Right lung (tissue), 5 donors: ENCODE data around the gene RPL36. TPM values are rescaled to one million over a fixed set of nuclear protein-coding genes. Genes with fewer than 3 reads are reported as not detected.
A peak's percentile ranks its signal among the peaks of the same experiment; 100 is the strongest.
"Not testable (repeated sequence)": the region's sequence is repeated elsewhere in the genome, so short reads cannot be mapped to it uniquely, and the experiment has no call there.

ENCODE experiments used
- DNase-seq, 2 donors: peaks; one replicate each; pipeline ENCODE4 v3.0.0-alpha.2; 2013
- polyA plus RNA-seq, 5 donors: library from polyadenylated mRNA; unstranded; fragments of 120-200 nt; gene quantifications; one replicate each; pipeline versions ENCODE4 v1.2.1 to v1.2.3, GENCODE V29; 2013; ENCODE audit warnings: inconsistent platforms in 1 of 5, low replicate concordance in 1 of 5; ENCODE audit not compliant: insufficient read length in 5 of 5, insufficient read depth in 1 of 5

RPL36 gene
- polyA plus RNA-seq, 5 donors, result 697 to 1,241 (median 771) TPM

DNA sequence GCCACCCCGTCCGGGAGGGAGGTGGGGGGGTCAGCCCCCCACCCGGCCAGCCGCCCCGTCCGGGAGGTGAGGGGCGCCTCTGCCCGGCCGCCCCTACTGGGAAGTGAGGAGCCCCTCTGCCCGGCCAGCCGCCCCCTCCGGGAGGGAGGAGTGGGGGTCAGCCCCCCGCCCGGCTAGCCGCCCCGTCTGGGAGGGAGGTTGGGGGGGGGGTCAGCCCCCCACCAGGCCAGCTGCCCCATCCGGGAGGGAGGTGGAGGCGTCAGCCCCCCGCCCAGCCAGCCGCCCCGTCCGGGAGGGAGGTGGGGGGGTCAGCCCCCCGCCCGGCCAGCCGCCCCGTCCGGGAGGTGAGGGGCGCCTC lies 11.9 kb downstream of the RPL36 start:
- not testable (repeated sequence) for DNase-seq

GRCh38 chr19:5703819-5704818 lies 14.0 kb downstream of the RPL36 start:
- DNase-seq, result no peak

GRCh38 chr19:5705552-5705951 lies 15.5 kb downstream of the RPL36 start:
- DNase-seq, result no peak

DNA sequence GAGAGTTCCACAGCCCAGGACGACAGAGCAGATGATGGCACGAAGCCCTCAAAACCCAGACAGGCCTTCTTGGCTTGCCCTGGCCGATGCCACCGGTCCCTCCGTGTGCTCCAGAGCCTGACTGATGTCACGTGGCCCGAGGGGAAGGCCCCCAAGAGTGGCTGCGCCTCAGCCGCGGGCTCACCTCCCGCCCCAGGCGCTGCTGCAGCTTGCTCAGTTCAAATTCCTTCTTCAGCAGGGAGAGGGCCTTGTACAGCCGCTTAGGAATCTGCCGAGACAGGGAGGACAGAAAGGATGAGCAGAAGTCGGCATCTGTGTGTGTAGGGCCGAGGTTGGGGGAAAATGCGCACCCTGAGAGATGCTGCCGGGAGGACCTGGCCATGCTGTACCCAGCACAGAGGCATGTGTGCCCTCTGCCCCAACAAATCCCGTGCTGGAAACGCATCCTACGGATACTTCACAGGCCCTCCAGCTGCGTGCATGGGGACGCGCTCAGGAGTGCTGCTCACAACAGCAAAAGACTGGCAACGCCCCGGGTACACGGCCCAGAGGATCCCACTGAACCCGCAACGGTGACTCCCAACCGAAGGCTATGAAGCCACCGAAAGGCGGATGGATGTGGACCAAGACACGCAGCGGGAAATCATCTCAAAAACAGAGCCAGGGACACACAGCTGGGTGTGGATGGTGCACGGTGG lies 16.9 kb downstream of the RPL36 start:
- DNase-seq, result no peak

DNA sequence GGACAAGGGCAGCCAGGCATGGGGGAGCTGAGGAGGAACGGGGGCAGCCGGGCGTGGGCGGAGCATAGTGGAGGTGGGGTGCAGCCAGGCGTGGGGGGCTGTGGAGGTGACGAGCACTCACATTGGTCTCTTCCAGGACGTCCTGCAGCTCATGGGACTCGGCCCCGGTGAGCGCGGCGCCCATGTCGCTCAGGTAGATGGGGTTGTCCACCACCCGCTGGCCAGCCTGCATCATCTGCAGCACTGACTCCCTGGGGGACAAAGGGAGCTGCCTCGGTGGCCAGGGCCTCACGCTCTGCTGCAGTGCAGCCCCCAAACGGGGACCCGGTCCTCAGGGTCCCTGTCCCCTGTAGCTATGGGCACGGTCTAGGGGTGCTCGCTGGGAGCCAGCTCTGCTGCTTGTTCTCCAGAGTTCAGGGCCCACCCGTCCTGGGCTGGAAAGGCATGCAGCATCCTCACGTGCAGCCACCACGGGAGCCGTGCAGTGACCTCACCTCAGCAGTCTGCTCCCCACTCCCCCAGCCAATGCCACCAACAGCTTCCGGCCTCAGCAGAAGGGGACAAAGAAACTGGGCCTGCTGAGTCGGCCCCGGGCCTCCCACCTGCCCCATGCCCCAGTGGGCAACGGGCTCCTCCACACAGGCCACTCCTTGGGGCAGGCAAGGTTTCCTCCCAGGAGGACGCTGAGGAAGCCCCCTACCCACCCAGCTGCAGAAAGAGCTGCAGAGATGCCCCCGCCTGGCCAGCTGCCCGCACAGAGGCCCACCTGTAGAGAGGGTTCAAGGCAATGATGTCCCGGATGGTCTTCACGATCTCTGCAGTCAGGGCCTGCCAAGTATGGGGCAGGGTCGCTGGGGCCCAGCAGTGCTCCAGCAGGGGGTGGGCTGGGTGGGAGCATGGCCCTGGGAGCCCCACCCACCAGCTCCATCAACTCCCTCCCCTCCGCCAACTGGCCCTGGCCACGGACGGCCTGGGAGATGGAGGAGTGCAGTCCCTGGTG lies 17.8 kb downstream of the RPL36 start:
- no peak for DNase-seq

GRCh38 chr19:5711025-5711424 lies 20.9 kb downstream of the RPL36 start:
- no peak for DNase-seq

DNA sequence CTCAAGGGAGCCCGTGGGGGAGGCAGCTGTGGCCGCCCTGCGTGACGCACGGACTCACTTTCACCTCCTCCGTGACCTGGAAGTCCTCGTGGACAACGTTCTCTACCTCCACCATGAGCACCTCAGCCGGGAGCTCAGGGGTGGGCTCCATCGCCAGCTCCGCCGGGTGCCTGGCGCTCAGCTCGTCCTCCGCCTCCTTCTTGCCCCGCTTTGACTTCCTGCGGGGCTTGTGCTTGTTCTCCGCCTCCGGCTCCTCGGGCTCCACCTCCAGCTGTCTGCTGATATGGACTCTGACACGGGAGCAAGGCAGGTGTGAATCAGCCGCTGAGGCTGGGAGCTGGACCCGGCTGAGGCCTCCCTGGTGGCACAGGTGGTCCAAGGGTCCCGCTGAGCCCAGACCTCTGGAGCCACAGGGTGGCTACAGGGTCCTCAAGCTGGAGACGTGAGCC lies 21.6 kb downstream of the RPL36 start:
- DNase-seq, result no peak

DNA sequence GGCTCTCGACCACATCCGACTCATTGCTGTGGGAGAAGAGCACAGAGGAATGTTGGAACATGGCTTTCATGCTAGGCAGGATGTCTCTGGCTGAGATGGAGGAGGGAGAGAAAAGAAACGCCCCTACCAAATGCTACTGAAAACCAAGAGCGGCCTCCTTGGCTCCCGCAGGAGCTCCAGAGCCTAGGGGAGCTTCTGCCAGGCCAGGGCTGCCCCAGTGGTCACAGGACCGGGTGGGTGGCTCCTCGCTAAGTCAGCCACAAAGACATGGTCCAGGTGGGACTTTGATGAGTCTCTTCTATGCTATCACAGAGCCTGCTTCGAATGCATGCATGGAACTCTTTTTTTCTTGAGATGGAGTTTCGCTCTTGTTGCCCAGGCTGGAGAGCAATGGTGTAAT lies 23.1 kb downstream of the RPL36 start:
- DNase-seq, result no peak

DNA sequence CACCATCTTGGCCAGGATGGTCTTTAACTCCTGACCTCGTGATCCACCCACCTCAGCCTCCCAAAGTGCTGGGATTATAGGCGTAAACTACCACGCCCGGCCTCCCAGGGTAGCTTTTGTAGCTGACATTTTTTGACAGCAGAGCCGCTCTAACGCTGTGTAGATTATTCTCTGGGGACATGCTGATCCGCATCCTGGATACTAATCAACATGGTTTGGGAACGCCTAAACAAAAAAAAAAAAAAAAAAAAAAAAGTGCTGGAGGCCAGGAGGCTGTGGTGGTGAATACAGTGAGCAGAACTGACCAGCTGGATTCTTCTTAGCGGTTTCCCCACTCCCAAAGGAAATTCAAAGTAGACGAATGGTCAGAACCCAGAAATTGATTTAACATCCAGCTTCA lies 24.7 kb downstream of the RPL36 start:
- DNase-seq, result no peak

GRCh38 chr19:5717215-5717935 lies 27.3 kb downstream of the RPL36 start:
- DNase-seq, result no peak

DNA sequence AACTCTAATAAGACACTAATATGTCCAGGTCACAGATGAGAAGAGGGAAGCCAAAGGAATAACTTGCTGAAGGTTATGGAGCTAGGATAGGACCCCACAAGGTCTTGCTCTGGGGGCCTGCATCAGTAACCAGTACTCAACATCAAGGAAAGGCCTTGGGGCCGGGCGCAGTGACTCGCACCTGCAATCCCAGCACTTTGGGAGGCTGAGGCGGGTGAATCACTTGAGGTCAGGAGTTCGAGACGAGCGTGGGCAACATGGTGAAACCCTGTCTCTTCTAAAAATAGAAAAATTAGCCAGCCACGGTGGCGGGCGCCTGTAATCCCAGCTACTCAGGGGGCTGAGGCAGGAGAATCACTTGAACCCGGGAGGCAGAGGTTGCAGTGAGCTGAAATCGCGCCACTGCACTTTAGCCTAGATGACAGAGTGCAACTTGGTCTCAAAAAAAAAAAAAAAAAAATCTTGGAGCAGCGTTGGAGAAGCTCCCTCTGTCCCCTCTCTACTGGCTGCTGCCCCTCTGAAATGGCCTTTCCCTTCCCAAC lies 28.0 kb downstream of the RPL36 start:
- no peak for DNase-seq

- DNase-seq, result no peak
Measured at GRCh38 chr19:5718579-5719273, 28.6 kb downstream of the RPL36 start.

DNA sequence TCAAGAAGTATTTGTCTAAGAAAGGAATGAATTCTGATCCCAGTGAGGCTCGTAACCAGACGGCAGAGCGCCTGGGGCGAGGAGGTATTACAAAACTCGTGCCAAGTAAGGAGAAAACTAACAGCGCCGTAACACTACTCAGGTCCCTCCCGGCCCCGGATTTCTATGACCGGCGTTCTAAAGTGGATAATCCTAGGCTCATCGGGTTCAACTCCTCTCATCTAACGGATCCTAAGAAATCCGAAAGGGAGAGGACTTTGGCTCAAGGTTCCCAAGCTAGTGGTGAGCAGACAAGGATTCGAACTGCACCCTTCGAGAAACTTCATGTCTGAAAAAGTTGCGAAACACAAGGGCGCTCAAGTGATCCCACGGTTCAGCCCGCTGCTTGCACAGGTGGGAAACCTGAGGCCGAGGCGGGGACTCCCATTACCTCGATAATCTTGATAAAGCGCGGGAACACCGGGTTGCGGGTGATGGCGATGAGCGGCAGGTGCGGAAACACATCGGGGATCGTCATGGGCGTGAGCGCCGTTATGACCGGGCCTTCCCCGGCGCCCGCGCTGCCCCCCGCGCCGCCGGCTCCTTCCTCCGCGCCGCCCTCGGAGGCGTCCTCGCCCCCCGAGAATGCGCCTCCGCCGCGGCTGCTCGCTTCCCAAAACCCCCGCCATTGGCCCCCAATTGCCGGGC lies 29.3 kb downstream of the RPL36 start:
- DNase-seq, result no peak

DNA sequence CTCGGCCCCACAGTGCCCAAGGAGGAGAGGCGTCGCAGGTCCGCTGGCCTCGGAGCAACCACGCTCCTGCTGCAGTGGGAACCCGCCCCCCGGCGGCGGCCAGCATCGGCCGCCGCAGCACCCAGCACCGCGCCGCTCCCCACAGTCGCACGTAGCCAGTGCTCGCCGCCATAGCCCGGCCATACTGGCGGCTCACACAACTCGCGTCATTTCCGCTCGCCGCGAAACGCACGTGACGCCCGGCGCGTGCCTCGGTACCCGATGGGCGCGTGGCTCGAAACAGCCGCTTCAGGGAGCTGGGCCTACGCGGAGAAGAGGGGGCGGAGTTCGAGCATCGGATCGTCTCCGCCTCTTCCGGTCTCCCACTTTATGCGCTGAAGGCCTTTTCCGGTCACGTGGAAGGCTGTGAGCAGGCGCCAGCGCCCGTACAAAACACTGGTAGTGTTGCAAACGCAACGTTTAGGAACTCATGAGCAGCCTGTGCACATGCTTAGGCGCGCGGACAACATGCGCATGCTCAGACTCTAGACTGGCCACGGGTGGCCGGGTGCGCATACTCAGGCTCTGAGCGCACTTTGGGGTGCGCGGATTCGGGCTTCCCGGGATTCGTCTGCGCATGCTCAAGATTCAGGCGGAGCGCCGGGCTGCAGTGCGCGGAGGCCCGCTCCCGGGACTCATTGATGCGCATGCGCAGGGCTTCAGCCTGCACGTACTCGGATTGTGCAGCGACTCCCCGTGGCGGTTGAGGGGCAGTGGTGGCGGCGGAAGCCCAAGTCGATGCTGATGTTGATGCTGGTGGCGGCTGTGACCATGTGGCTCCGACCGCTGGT lies 30.1 kb downstream of the RPL36 start, which contains the start of the genes CATSPERD and LONP1:
Gene CATSPERD, plus strand, starts transcription at position 677 of the 830 bp plus-strand sequence. Its CDS starts 101 bp downstream, at position 778.
Gene LONP1, minus strand, starts transcription at position 186 of the 830 bp plus-strand sequence. Its CDS starts 14 bp downstream, at position 172.
- peak; percentile 99 to 100 for DNase-seq

- DNase-seq, result no peak
Measured at GRCh38 chr19:5727453-5728050, 37.5 kb downstream of the RPL36 start.

DNA sequence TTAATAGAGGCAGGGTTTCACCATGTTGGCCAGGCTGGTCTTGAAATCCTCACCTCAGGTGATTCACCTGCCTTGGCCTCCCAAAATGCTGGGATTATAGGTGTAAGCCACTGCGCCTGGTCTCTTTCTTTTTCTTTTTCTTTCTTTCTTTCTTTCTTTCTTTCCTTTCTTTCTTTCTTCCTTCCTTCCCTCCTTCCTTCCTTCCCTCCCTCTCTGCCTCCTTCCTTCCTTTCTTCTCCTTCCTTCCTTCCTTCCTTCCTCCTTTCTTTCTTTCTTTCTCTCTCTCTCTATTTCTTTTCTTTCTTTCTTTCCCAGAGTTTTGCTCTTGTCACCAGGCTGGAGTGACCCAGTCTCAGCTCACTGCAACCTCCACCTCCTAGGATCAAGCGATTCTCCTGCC lies 43.1 kb downstream of the RPL36 start:
- not testable (repeated sequence) for DNase-seq

DNA sequence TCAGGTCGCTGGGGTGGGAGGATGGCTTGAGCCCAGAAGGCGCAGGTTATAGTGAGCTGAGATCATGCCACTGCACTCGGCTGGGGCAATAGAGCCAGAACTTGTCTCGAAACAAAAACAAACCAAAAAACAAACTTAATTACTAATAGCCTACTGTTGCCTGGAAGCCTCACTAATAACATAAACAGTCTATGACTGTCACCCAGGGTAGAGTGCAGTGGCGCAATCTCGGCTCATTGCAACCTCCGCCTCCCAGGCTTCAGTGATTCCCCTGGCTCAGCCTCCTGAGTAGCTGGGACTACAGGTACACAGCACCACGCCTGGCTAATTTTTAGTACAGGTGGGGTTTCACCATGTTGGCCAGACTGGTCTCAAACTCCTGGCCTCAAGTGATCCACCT lies 48.3 kb downstream of the RPL36 start:
- DNase-seq, result no peak
